OCI-LY1 (cell line): ENCODE results near the gene U2AF1L4.

Experiments
- EZH2 ChIP-seq: fragments of 200-600 bp; sonication (generic), shearing (Covaris generic); IDR thresholded peaks from 2 replicates; pipeline ENCODE4 v1.8.0; 2017; ENCODE audit warnings: borderline replicate concordance, mixed run types, mild to moderate bottlenecking, antibody characterized with exemption, low read length, moderate library complexity, mixed read lengths
- TF ChIP-seq, protein P1 (sequence below): fragments of 200-600 bp; sonication (generic), shearing (Covaris generic); IDR thresholded peaks from 2 replicates; pipeline ENCODE4 v1.5.1; 2017; ENCODE audit warnings: mild to moderate bottlenecking, antibody characterized with exemption, low read length, moderate library complexity, mixed read lengths

- TF ChIP-seq, protein P1, sequence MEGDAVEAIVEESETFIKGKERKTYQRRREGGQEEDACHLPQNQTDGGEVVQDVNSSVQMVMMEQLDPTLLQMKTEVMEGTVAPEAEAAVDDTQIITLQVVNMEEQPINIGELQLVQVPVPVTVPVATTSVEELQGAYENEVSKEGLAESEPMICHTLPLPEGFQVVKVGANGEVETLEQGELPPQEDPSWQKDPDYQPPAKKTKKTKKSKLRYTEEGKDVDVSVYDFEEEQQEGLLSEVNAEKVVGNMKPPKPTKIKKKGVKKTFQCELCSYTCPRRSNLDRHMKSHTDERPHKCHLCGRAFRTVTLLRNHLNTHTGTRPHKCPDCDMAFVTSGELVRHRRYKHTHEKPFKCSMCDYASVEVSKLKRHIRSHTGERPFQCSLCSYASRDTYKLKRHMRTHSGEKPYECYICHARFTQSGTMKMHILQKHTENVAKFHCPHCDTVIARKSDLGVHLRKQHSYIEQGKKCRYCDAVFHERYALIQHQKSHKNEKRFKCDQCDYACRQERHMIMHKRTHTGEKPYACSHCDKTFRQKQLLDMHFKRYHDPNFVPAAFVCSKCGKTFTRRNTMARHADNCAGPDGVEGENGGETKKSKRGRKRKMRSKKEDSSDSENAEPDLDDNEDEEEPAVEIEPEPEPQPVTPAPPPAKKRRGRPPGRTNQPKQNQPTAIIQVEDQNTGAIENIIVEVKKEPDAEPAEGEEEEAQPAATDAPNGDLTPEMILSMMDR, result no peak
- no peak for TF ChIP-seq EZH2
Observed at GRCh38 chr19:35712567-35713505, 32.4 kb downstream of the U2AF1L4 start.
